HUES64 (cell line): ENCODE data around the gene IP6K2.

Experiments
- H3K27ac ChIP-seq: 2 replicates; pipeline ENCODE4 v1.7.0; 2013; ENCODE audit warnings: low read depth, low read length, inconsistent platforms
- H3K27me3 ChIP-seq: 2 replicates; pipeline ENCODE4 v1.6.1; 2013; ENCODE audit warnings: mild to moderate bottlenecking, low read length; ENCODE audit not compliant: insufficient read depth
- H3K36me3 ChIP-seq: 2 replicates; pipeline ENCODE4 v1.6.1; 2013; ENCODE audit warnings: mild to moderate bottlenecking, low read length; ENCODE audit not compliant: insufficient read depth
- H3K4me1 ChIP-seq: 2 replicates; pipeline ENCODE4 v1.6.1; 2013; ENCODE audit warnings: mild to moderate bottlenecking, low read length, moderate library complexity; ENCODE audit not compliant: insufficient read depth
- H3K4me3 ChIP-seq: 2 replicates; pipeline ENCODE4 v1.5.1; 2013; ENCODE audit warnings: mild to moderate bottlenecking, low read length, moderate library complexity
- H3K9ac ChIP-seq: 2 replicates; pipeline ENCODE4 v1.6.1; 2013; ENCODE audit warnings: mild to moderate bottlenecking, low read depth, low read length
- H3K9me3 ChIP-seq: 2 replicates; pipeline ENCODE4 v1.6.1; 2013; ENCODE audit warnings: low read depth, low read length; ENCODE audit not compliant: insufficient read depth
- WGBS: fragments of 150-250, 120-280 bp; methylation state at CpG from one replicate; pipeline ENCODE4 v1.1.7; 2013; ENCODE audit warnings: missing lambda C conversion rate; 5-methylcytosine and 5-hydroxymethylcytosine counted together

The IP6K2 gene

GRCh38 chr3:48650723-48651122 lies 66.3 kb downstream of the IP6K2 start:
- H3K27me3 ChIP-seq = no peaks in the 10 kb centered on the region
- no peak overlapping the region for H3K27ac ChIP-seq
- H3K9ac ChIP-seq = no peak overlapping the region
- WGBS = 92% methylated on average over 12 of the region's 12 CpGs
- no peaks in the 10 kb centered on the region for H3K4me1 ChIP-seq
- no peak overlapping the region for H3K4me3 ChIP-seq
- peaks cover 58% of the 10 kb centered on the region for H3K36me3 ChIP-seq
- no peaks in the 10 kb centered on the region for H3K9me3 ChIP-seq

- H3K36me3 ChIP-seq = peaks cover 62% of the 10 kb centered on the region
- no peaks in the 10 kb centered on the region for H3K27me3 ChIP-seq
- H3K9me3 ChIP-seq = no peaks in the 10 kb centered on the region
- H3K27ac ChIP-seq = no peak overlapping the region
- H3K9ac ChIP-seq = no peak overlapping the region
- H3K4me3 ChIP-seq = no peak overlapping the region
- no peaks in the 10 kb centered on the region for H3K4me1 ChIP-seq
- 93% methylated on average over 15 of the region's 15 CpGs for WGBS
These were observed 68.7 kb downstream of the IP6K2 start for GRCh38 chr3:48648188-48648850.

- H3K4me3 ChIP-seq = no peak overlapping the region
- no peaks in the 10 kb centered on the region for H3K27me3 ChIP-seq
- H3K27ac ChIP-seq = no peak overlapping the region
- no peaks in the 10 kb centered on the region for H3K9me3 ChIP-seq
- H3K4me1 ChIP-seq = no peaks in the 10 kb centered on the region
- H3K36me3 ChIP-seq = peaks cover 62% of the 10 kb centered on the region
- 92% methylated on average over 9 of the region's 9 CpGs for WGBS
- H3K9ac ChIP-seq = no peak overlapping the region
These were observed 69.3 kb downstream of the IP6K2 start for GRCh38 chr3:48647714-48648113.

GRCh38 chr3:48644898-48645760 lies 71.9 kb downstream of the IP6K2 start:
- Histone ChIP-seq H3K4me3 (no peak overlapping the region), H3K36me3 (peaks cover 64% of the 10 kb centered on the region), H3K27me3 (no peaks in the 10 kb centered on the region), H3K4me1 (no peaks in the 10 kb centered on the region), H3K9ac (no peak overlapping the region), H3K9me3 (no peaks in the 10 kb centered on the region), H3K27ac (no peak overlapping the region)
- 96% methylated on average over 22 of the region's 22 CpGs for WGBS

- H3K4me3 ChIP-seq = no peak overlapping the region
- no peaks in the 10 kb centered on the region for H3K4me1 ChIP-seq
- H3K9me3 ChIP-seq = no peaks in the 10 kb centered on the region
- peaks cover 65% of the 10 kb centered on the region for H3K36me3 ChIP-seq
- H3K9ac ChIP-seq = no peak overlapping the region
- H3K27ac ChIP-seq = no peak overlapping the region
- WGBS = 95% methylated on average over 12 of the region's 12 CpGs
- H3K27me3 ChIP-seq = no peaks in the 10 kb centered on the region
These were observed 74.4 kb downstream of the IP6K2 start for GRCh38 chr3:48642605-48643004.

GRCh38 chr3:48641396-48641795 lies 75.6 kb downstream of the IP6K2 start:
- no peak overlapping the region for H3K4me3 ChIP-seq
- no peak overlapping the region for H3K27ac ChIP-seq
- no peaks in the 10 kb centered on the region for H3K27me3 ChIP-seq
- peaks cover 11% of the 10 kb centered on the region for H3K4me1 ChIP-seq
- peaks cover 63% of the 10 kb centered on the region for H3K36me3 ChIP-seq
- no peak overlapping the region for H3K9ac ChIP-seq
- H3K9me3 ChIP-seq = no peaks in the 10 kb centered on the region
- WGBS = 91% methylated on average over 3 of the region's 3 CpGs

GRCh38 chr3:48639944-48640606 lies 76.9 kb downstream of the IP6K2 start:
- Histone ChIP-seq H3K4me3 (no peak overlapping the region), H3K9me3 (no peaks in the 10 kb centered on the region), H3K27ac (no peak overlapping the region), H3K9ac (no peak overlapping the region), H3K36me3 (peaks cover 50% of the 10 kb centered on the region), H3K4me1 (peaks cover 14% of the 10 kb centered on the region), H3K27me3 (no peaks in the 10 kb centered on the region)
- WGBS = 94% methylated on average over 38 of the region's 38 CpGs
